Activated CD8-positive, alpha-beta T cell treated with anti-CD3 and anti-CD28 coated beads for 36 hours (primary cell): ENCODE results near the gene KRTAP9-4. TPM values are rescaled to one million over a fixed set of nuclear protein-coding genes. Genes with fewer than 3 reads are reported as not detected.

ENCODE experiments used
- ATAC-seq: fragments of 200-7000 bp; cut with Tn5 transposase; one replicate; pipeline ENCODE4 v1.10.0; 2021; ENCODE audit warnings: mild to moderate bottlenecking, moderate library complexity
- CTCF ChIA-PET: fragments of 350-600 bp; sonication (Branson Sonifier 250); formaldehyde crosslinking; loops from one replicate; lab custom pipeline; 2021; ENCODE audit warnings: antibody characterized with exemption; lab: Charles Lee
- POLR2A ChIA-PET: fragments of 350-600 bp; sonication (Branson Sonifier 250); formaldehyde crosslinking; loops from one replicate; lab custom pipeline; 2021; ENCODE audit warnings: antibody characterized with exemption; lab: Charles Lee
- DNase-seq: peaks from one replicate; pipeline ENCODE4 v3.0.0-alpha.2; 2020
- H3K27ac Mint-ChIP-seq: one replicate; pipeline ENCODE4 v1.8.0; 2021; ENCODE audit warnings: mild to moderate bottlenecking, mixed read lengths
- H3K27me3 Mint-ChIP-seq: one replicate; pipeline ENCODE4 v1.8.0; 2021; ENCODE audit warnings: mixed read lengths
- H3K36me3 Mint-ChIP-seq: one replicate; pipeline ENCODE4 v1.8.0; 2021; ENCODE audit warnings: low read depth, mixed read lengths
- H3K4me1 Mint-ChIP-seq: one replicate; pipeline ENCODE4 v1.8.0; 2021; ENCODE audit warnings: low read depth, mixed read lengths
- H3K4me3 Mint-ChIP-seq: one replicate; pipeline ENCODE4 v1.8.0; 2021; ENCODE audit warnings: mild to moderate bottlenecking, moderate library complexity, mixed read lengths
- H3K9me3 Mint-ChIP-seq: one replicate; pipeline ENCODE4 v1.8.0; 2021; ENCODE audit warnings: mixed read lengths
- intact Hi-C: fragments of 100-400 bp; cut with micrococcal nuclease; formaldehyde crosslinking; loops from one replicate; pipeline ENCODE4 v1.10.0; 2022
- total RNA-seq, 2 experiments: library from RNA; stranded (reverse); gene quantifications; one replicate each; pipeline ENCODE4 v1.2.3, GENCODE V29; 2021
- TF ChIP-seq, protein P1 (sequence below): fragments of 200-600 bp; IDR thresholded peaks from one replicate; pipeline ENCODE4 v1.8.0; 2022; ENCODE audit warnings: antibody characterized with exemption, mild to moderate bottlenecking

KRTAP9-4 gene
- total RNA-seq, 2 experiments from 2014 or later: not detected

GRCh38 chr17:41278176-41278955 is 28.9 kb downstream of the KRTAP9-4 start:
- H3K4me1 Mint-ChIP-seq: no peaks in the 10 kb centered on the region
- no peaks in the 10 kb centered on the region for H3K9me3 Mint-ChIP-seq
- TF ChIP-seq, protein P1, sequence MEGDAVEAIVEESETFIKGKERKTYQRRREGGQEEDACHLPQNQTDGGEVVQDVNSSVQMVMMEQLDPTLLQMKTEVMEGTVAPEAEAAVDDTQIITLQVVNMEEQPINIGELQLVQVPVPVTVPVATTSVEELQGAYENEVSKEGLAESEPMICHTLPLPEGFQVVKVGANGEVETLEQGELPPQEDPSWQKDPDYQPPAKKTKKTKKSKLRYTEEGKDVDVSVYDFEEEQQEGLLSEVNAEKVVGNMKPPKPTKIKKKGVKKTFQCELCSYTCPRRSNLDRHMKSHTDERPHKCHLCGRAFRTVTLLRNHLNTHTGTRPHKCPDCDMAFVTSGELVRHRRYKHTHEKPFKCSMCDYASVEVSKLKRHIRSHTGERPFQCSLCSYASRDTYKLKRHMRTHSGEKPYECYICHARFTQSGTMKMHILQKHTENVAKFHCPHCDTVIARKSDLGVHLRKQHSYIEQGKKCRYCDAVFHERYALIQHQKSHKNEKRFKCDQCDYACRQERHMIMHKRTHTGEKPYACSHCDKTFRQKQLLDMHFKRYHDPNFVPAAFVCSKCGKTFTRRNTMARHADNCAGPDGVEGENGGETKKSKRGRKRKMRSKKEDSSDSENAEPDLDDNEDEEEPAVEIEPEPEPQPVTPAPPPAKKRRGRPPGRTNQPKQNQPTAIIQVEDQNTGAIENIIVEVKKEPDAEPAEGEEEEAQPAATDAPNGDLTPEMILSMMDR: no peak
- CTCF ChIA-PET: no interaction called here
- H3K27ac Mint-ChIP-seq: no peak overlapping the region
- POLR2A ChIA-PET: no interaction called here
- ATAC-seq (no peak), DNase-seq (no peak)
- H3K27me3 Mint-ChIP-seq: peaks cover 6% of the 10 kb centered on the region
- H3K4me3 Mint-ChIP-seq: no peak overlapping the region
- intact Hi-C loops: no loop called here
- no peaks in the 10 kb centered on the region for H3K36me3 Mint-ChIP-seq

- no peaks in the 10 kb centered on the region for H3K9me3 Mint-ChIP-seq
- ChIA-PET POLR2A (interaction anchor here (0.6 kb wide), 1 partner anchor 224 kb away, joined by 3 read pairs; no protein-coding TSS in a partner anchor), CTCF (interaction anchor here (0.5 kb wide), 1 partner anchor 23 kb away, joined by 3 read pairs; no protein-coding TSS in a partner anchor)
- no peak for ATAC-seq
- no peak overlapping the region for H3K27ac Mint-ChIP-seq
- H3K36me3 Mint-ChIP-seq: no peaks in the 10 kb centered on the region
- H3K4me1 Mint-ChIP-seq: peaks cover 10% of the 10 kb centered on the region
- no peak overlapping the region for H3K4me3 Mint-ChIP-seq
- TF ChIP-seq, protein P1: no peak
- no peak for DNase-seq
- intact Hi-C loops: no loop called here
- H3K27me3 Mint-ChIP-seq: no peaks in the 10 kb centered on the region
Measured at GRCh38 chr17:41284043-41284442, 34.6 kb downstream of the KRTAP9-4 start.

GRCh38 chr17:41284546-41284945 is 35.1 kb downstream of the KRTAP9-4 start:
- intact Hi-C loops: no loop called here
- TF ChIP-seq, protein P1: no peak
- no peak overlapping the region for H3K27ac Mint-ChIP-seq
- no peaks in the 10 kb centered on the region for H3K9me3 Mint-ChIP-seq
- H3K27me3 Mint-ChIP-seq: no peaks in the 10 kb centered on the region
- ChIA-PET POLR2A (interaction anchor here (0.6 kb wide), 1 partner anchor 224 kb away, joined by 3 read pairs; no protein-coding TSS in a partner anchor), CTCF (interaction anchor here (0.5 kb wide), 1 partner anchor 23 kb away, joined by 3 read pairs; no protein-coding TSS in a partner anchor)
- no peaks in the 10 kb centered on the region for H3K36me3 Mint-ChIP-seq
- no peak overlapping the region for H3K4me3 Mint-ChIP-seq
- ATAC-seq (no peak), DNase-seq (no peak)
- peaks cover 10% of the 10 kb centered on the region for H3K4me1 Mint-ChIP-seq

GRCh38 chr17:41287050-41287449 is 37.6 kb downstream of the KRTAP9-4 start:
- Mint-ChIP-seq H3K4me1 (peaks cover 10% of the 10 kb centered on the region), H3K36me3 (no peaks in the 10 kb centered on the region), H3K27me3 (no peaks in the 10 kb centered on the region), H3K9me3 (no peaks in the 10 kb centered on the region), H3K27ac (no peak overlapping the region), H3K4me3 (no peak overlapping the region)
- TF ChIP-seq, protein P1: no peak
- DNase-seq: no peak
- POLR2A ChIA-PET: no interaction called here
- ATAC-seq: no peak
- CTCF ChIA-PET: interaction anchor here (1.3 kb wide), 1 partner anchor 35 kb away, joined by 4 read pairs; no protein-coding TSS in a partner anchor
- intact Hi-C loops: no loop called here

DNA sequence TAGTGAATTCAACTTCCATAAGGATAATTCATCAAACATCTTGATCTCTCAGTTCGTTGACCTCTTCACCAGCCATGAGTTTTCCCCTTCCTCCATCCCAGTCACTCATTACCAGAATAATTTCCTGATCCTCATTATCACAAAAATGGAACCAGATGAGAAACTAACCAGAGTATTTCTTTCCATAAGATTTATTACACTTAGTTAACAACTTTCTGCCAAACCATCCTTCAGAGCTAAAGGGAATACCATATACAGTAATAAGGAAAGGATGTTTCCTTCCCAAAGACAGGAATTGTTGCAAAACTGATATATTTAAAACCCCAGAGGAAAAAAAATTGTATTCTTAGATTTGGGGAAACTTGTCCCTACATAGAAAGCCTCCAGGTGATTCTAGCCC is 44.5 kb downstream of the KRTAP9-4 start:
- DNase-seq (no peak), ATAC-seq (no peak)
- no peaks in the 10 kb centered on the region for H3K27me3 Mint-ChIP-seq
- no peaks in the 10 kb centered on the region for H3K36me3 Mint-ChIP-seq
- no peak overlapping the region for H3K4me3 Mint-ChIP-seq
- ChIA-PET CTCF (interaction anchor here (1.1 kb wide), 1 partner anchor 21 kb away, joined by 3 read pairs; the partner anchor contains the start of gene KRTAP17-1), POLR2A (no interaction called here)
- TF ChIP-seq, protein P1: no peak
- no peak overlapping the region for H3K27ac Mint-ChIP-seq
- H3K9me3 Mint-ChIP-seq: no peaks in the 10 kb centered on the region
- H3K4me1 Mint-ChIP-seq: no peaks in the 10 kb centered on the region
- intact Hi-C loops: no loop called here
